HT1080 (cell line): Measurements from ENCODE around the gene CEP290. TPM values are rescaled to one million over a fixed set of nuclear protein-coding genes. Genes with fewer than 3 reads are reported as not detected.
"Not testable (repeated sequence)": the region's sequence is repeated elsewhere in the genome, so short reads cannot be mapped to it uniquely, and the experiment has no call there.

Experiments used
- DNase-seq: peaks from one replicate; pipeline ENCODE4 v3.0.0-alpha.2; 2015; ENCODE audit warnings: low read depth
- small RNA-seq: library from RNA; depleted of rRNA; stranded (forward); fragments of <200 nt; gene quantifications from one replicate; pipeline ENCODE3, GENCODE V24; 2014
- total RNA-seq: library from RNA; depleted of rRNA; stranded (reverse); fragments of >200 nt; shearing (Covaris generic); gene quantifications from 2 replicates; pipeline ENCODE4 v1.2.3, GENCODE V29; 2014; rRNA removed

Gene CEP290
- total RNA-seq, 1 experiment from 2014 or later = 5.7 TPM

DNA sequence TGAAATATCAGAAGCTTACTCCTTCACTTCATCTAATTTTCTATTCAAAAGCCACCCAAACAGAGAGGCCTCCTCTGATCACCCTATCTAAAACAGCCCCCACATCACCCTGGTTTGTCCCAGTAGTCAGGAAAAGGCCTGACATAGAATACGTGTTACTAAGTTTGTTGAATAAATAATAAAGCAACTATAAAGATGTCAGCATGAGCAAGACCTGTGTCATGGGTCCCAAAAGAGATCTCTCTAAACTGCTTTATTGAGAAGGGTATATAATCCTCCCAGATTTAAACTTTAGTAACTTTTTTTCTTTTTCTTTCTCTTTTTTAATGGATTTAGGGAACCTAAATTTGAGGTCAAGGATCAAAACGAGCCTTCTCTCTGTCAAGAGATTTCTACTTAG lies 85.3 kb downstream of the CEP290 start:
- no peak for DNase-seq

DNA sequence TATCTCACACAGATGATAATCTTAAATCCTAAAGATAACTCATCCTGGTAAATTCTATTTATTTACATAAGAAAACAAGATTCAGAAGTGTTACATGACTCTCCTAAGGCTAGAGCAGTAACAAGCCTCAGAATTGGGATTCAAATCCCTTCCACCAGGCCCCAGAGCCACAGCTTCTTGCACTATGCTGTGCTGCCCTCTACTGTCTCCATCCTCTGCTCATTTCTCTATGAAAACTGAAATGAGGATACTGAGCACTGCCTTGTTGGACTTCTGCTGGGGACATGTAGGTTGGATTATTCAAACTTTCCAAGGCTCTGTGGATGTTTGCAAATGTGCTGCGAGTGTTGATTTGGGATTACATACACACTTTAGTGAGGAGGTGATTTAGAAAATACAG lies 89.2 kb downstream of the CEP290 start:
- peak; percentile 39 for DNase-seq

DNA sequence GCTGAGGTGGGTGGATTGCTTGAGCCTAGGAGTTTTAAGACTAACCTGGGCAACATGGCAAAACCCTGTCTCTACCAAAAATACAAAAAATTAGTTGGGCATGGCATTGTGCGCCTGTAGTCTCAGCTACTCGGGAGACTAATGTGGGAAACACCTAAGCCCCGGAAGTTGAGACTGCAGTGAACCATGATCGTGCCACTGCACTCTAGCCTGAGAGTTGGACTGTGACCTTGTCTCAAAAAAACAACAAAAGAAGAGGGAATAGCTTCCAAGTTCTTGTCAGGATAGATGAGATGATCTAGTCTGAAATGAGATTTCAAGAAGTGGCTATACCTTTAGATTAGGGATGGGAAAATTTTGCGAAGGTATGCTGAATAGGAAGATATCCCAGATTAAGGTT lies 97.9 kb downstream of the CEP290 start:
- no peak for DNase-seq

DNA sequence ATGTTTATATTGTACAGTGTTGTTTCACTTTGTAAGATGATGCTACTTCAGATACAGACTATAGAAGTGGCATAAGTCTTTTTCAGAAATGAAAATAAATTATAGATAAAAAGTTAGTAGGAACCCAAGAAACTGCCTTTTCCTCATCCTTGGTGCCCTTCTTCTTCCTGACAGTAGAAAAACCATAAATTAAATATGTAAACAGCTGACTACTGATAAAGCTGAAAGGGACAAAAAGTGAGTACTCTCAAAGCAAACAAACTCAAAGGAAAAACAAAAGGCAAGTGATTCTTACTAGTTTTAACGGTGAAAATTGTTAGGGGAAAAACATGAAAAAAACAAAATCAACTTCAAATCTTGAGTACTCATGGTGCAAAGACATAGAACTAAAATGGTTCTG lies 104.1 kb downstream of the CEP290 start:
- no peak for DNase-seq

DNA sequence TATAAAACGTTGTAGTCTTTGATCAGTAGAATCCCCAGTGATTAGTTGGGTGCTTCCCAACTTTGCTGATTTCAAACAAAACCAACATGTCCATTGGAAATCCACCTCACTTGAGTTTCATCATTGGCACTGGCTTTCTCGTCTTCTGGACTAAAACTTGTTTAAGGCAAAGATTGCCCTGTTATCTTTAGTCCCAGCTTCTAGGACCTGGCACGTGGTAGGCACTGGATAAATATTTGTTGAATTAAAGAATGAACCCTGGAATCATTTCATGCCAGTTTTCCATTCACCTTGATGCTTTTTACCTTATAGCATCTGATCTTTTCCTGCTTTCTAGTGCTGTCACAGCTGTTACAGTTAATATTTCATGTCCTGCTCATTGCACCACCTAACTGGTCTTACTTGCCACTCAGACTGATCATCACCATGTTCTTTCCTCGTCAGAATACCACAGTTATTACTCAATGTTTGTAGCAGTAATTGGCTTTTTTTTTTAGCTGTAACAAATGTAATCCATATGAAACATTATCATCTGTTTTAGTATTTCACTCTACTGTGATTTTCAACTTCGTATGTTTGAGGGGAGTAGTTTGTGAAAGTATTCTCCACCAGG lies 105.4 kb downstream of the CEP290 start:
- peak; percentile 13 for DNase-seq

DNA sequence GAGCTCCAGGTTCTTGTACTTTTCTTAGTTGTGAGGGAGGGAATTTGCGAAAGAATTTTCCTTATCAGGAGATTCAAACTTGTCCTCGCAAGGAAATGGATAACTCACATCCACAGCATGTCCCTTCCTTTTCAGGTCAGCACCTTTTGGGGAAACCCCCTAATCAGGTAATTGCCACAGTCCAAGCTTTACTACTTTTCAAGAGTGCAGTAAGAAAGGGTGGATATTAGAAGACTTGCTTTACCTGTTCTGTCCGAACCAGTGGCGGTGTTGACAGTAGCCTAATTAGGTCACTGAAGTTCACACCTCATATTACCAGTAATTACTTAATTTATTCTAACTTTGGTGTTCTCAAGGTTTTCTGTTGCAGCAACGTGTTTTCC lies 106.0 kb downstream of the CEP290 start:
- no peak for DNase-seq

DNA sequence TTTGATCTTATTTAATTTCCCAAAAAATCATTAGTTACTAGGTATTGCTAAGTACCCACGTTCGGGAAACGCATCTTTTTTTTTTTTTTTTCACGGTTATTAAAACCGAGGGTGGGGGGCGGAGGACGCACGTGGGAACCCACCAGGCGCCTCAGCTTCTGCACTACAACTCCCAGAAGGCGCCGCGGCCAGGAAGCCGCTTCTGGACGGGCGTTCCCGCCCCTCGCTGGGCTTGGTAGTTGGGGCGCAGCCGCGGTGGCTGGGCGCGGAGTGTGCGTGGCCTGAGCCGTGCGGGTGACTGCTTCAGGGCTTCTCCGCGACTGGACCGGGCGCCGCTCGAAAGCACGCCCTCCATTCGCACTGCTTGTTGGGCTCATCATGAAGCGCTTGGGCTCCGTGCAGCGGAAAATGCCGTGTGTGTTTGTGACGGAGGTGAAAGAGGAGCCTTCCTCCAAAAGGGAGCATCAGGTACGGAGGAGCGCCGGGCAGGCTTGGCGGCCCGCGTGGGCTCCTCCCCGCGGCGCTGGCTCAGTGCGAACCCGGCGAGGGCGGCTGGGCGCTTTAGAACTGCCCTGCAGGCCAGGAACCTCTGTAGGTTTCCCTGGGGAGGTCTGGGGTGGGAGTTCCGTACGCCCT lies 106.5 kb downstream of the CEP290 start:
- DNase-seq = peak; percentile 85

DNA sequence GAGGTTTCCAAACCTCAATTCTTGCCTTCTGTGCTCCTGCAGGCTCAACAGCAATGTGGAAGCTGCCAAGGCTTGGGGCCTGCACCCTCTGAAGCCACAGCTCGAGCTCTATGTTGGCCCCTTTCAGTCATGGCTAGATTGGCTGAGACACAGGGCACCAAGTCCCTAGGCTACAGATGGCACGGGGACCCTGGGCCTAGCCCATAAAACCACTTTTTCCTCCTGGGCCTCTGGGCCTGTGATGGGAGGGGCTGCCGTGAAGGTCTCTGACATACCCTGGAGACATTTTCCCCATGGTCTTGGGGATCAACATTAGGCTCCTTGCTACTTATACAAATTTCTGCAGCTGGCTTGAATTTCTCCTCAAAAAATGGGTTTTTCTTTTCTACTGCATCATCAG lies 110.7 kb downstream of the CEP290 start:
- not testable (repeated sequence) for DNase-seq

DNA sequence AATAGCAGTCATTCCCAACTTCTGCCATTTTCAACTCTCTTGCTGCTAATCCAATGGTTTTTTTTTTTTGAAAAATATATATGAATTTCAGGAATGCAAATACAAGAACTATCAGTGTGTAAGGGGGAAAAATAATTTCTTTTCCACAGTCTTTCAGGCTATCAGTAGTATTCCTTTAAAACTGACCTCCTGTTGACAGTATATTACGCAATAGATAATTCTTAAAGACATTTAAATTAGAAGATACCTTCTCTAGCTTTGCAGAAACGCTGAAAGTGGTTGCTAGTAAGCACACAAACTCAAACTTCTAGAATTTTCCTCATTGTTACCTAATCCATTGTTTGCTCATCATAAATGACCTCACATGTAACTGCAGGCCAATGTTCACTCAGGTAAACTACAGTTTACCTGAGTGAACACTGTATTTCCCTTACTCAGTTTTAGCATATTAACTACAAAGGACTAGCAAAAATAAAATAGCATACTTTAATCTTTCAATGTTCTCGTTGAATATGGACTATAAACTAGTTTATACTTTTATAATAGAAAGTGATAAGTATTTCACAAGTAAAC lies 112.7 kb downstream of the CEP290 start, which contains the start of gene C12orf50:
C12orf50 (minus strand) TSS at position 309 of the 573 bp plus-strand sequence. CDS start 2,439 bp downstream, outside the sequence.
- no peak for DNase-seq

DNA sequence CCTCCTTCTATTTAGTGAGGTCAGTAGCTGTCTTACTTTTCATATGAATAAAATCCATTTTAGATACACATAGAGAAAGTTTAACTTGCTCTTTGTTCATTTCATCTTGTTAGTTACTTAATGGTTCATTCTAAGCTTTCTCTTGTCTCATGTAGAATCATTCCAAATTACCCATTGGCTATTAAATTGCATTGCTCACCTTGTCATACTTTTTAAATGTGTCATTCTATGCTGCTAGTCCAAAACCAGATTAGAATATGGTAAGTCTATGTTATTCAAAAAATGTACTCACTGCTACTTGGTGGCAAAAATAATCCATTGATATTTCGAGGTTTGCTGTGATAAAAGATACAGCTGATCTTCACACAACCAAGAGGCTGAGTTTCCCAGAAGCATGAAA lies 115.7 kb downstream of the CEP290 start:
- DNase-seq = no peak

DNA sequence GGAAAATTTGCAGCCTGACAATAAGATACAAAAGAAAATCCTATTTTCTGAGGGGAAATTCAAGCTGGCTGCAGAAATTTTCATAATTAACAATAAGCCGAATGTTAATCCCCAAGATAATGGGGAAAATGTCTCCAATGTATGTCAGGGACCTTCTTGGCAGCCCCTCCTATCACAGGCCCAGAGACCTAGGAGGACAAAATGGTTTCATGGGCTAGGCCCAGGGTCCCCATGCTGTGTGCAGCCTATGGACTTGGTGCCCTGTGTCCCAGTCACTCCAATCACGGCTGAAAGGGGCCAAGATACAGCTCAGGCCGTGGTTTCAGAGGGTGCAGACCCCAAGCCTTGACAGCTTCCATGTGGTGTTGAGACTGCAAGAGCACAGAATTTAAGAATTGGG lies 123.9 kb downstream of the CEP290 start:
- DNase-seq = no peak

DNA sequence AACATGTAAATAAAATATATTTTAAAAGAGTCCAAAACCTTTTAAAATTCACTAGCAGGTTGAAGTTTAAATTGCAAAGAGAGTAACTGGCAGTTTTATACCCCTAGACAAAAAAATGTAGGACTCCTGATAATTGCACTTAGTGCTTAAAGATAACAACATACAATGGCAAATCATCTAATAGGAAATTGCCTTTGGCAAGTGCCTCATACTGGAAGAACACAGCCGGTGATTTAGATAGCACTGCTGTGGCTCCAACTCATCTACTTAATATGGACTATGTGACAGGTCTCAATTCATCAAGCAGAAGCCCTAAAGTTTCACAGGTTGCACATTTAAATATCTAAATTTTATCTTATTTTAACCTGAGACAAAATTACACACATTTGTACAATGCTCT lies 126.1 kb downstream of the CEP290 start:
- no peak for DNase-seq

DNA sequence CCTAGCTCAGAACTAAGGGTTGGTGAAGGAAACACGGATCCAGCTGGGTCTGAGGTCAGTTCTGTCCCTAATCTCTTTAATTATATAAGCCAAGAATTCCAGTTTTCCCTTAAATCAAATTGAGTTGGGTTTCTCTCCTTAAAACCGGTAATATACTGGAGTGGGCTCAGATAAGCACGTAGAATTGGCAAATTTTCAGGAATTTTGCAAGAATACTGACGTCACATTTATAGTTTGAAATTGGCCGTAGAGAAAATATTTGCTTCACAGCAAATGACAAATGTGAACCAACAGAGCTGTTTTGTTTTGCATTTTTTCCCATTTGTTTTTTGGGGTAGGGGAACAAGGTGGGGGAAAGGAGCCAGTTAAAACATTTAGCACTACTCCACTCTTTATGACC lies 130.1 kb downstream of the CEP290 start:
- DNase-seq = no peak

DNA sequence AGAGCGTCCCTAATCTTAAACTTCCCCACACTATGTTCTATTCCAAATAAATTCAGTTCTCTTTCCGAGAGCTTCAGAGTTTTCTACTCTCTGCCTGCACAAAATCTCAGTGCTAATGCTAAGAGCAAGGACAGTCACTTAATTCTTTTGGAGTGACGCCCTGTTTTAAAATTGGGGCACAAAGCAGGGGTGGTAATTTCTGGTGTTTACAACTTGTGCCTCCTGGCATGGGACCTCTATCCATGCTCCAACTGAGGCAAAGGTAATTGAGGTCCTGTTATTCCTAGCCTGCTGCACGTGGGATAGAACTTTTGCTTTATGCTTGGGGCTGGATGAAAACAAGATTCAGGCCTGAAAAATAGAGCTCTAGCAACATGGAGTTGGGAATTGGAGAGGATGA lies 135.5 kb downstream of the CEP290 start:
- no peak for DNase-seq

DNA sequence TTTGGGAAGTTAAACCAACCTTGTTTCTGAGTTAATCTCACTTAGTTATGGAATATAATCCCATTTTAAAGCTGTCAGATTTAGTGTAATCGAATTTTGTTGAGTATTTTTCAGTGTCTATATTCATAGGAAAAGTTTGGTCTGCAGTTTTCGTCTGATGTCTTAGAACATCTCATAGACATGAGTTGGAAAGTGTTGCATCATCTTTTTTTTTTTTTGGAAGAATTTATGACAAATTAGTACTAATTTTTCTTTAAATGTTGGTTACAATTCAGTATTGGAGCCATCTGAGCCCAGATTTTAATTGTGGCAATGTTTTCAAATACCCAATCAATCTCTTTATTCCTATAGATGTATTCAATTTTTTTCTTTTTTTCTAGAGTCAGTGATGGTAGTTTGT lies 140.6 kb downstream of the CEP290 start:
- no peak for DNase-seq

Small RNA genes within 50 kb of the gene (small RNA-seq; reads per million reads assigned to genes)
- not detected for gene RNA5SP364

Other genes starting within 250 kb of the CEP290 start
- not detected in 2 replicates for gene C12orf50, start 112.7 kb downstream of the CEP290 start, total RNA-seq
- gene TMTC3, start 219 bp upstream of the CEP290 start, total RNA-seq = 16.8 and 17.9 TPM in 2 replicates